Astrocyte of the cerebellum (primary cell): ENCODE data around the gene MBL2.

Experiments used
- DNase-seq: peaks from one replicate; pipeline ENCODE4 v3.0.0-alpha.2; 2011; ENCODE audit warnings: low read depth
- H3K4me3 ChIP-seq: 2 replicates; pipeline ENCODE4 v1.5.1; 2011; ENCODE audit warnings: mild to moderate bottlenecking, low read depth, low read length, moderate library complexity
- CTCF ChIP-seq: IDR thresholded peaks from 2 replicates; pipeline ENCODE4 v1.5.1; 2012; ENCODE audit warnings: low read length, low read depth, moderate library complexity, mild to moderate bottlenecking; ENCODE audit errors: missing control alignments
- in situ Hi-C: cut with HindIII; loops from 2 replicates; pipeline ENCODE4 v1.10.0; 2017; ENCODE audit warnings: low sequenced_read_pairs

Gene MBL2

GRCh38 chr10:52780391-52781155 is 8.0 kb upstream of the MBL2 start:
- DNase-seq = no peak
- TF ChIP-seq CTCF = no peak
- in situ Hi-C loops = no loop called here
- H3K4me3 ChIP-seq = no peak overlapping the region

- peak; percentile 34 for DNase-seq
- in situ Hi-C loops = no loop called here
- H3K4me3 ChIP-seq = no peak overlapping the region
- TF ChIP-seq CTCF = peak; percentile 98
Measured at GRCh38 chr10:52779541-52780390, 7.2 kb upstream of the MBL2 start.

- no peak for DNase-seq
- H3K4me3 ChIP-seq = peak overlapping the region; percentile 19
- in situ Hi-C loops = no loop called here
- TF ChIP-seq CTCF = peak; percentile 78
Measured at GRCh38 chr10:52778511-52779392, 6.2 kb upstream of the MBL2 start.

GRCh38 chr10:52777414-52777813 is 4.8 kb upstream of the MBL2 start:
- DNase-seq = no peak
- TF ChIP-seq CTCF = no peak
- H3K4me3 ChIP-seq = no peak overlapping the region
- in situ Hi-C loops = no loop called here

- no peak for TF ChIP-seq CTCF
- no peak overlapping the region for H3K4me3 ChIP-seq
- in situ Hi-C loops = no loop called here
- no peak for DNase-seq
Measured at GRCh38 chr10:52776471-52776903, 3.9 kb upstream of the MBL2 start.

- no peak overlapping the region for H3K4me3 ChIP-seq
- TF ChIP-seq CTCF = no peak
- no peak for DNase-seq
- in situ Hi-C loops = no loop called here
Measured at GRCh38 chr10:52775132-52775647, 2.6 kb upstream of the MBL2 start.
